Dermis microvascular lymphatic vessel endothelial cell (primary cell): ENCODE data around the gene ATF3. TPM values are rescaled to one million over a fixed set of nuclear protein-coding genes. Genes with fewer than 3 reads are reported as not detected.

Source experiments
- total RNA-seq: library from RNA; depleted of rRNA; stranded (reverse); fragments of >200 nt; gene quantifications from 2 replicates; pipeline ENCODE4 v1.2.1, GENCODE V29; 2014

The ATF3 gene
- total RNA-seq, 1 donor from 2014 or later, result 1.0 TPM

Other genes with a start within 250 kb of the ATF3 start
- 6.0 and 6.2 TPM in 2 replicates for gene PACC1, start 193.9 kb upstream of the ATF3 start, total RNA-seq
- gene NENF, start 175.8 kb upstream of the ATF3 start, total RNA-seq, result 4.6 and 9.6 TPM in 2 replicates
- 0.64 and 1.4 TPM in 2 replicates for gene BATF3, start 91.1 kb downstream of the ATF3 start, total RNA-seq
- 25.3 and 31.5 TPM in 2 replicates for gene NSL1, start 183.0 kb downstream of the ATF3 start, total RNA-seq
- gene TATDN3, start 183.1 kb downstream of the ATF3 start, total RNA-seq, result 8.6 TPM in 2 replicates
- not detected in 2 replicates for gene SPATA45, start 238.9 kb downstream of the ATF3 start, total RNA-seq
- 6.9 and 11.3 TPM in 2 replicates for gene FLVCR1, start 249.5 kb downstream of the ATF3 start, total RNA-seq